HFF-Myc (cell line): ENCODE results near the gene CAVIN3.
"Not testable (repeated sequence)": the region's sequence is repeated elsewhere in the genome, so short reads cannot be mapped to it uniquely, and the experiment has no call there.

Experiments used
- DNase-seq: peaks from one replicate; pipeline ENCODE4 v3.0.0-alpha.2; 2011; ENCODE audit warnings: low read depth; ENCODE audit errors: extremely low read depth
- H3K4me3 ChIP-seq: replicated peaks from 2 replicates; pipeline ENCODE4 v1.5.1; 2011; ENCODE audit warnings: low read depth, mild to moderate bottlenecking, control low read depth, low read length
- CTCF ChIP-seq: IDR thresholded peaks from 2 replicates; pipeline ENCODE4 v1.5.1; 2012; ENCODE audit warnings: mild to moderate bottlenecking, low read depth, low read length, control low read depth; ENCODE audit errors: missing control alignments

CAVIN3 gene

GRCh38 chr11:6283453-6284023 lies 36.8 kb downstream of the CAVIN3 start:
- TF ChIP-seq CTCF, result no peak
- DNase-seq, result no peak
- H3K4me3 ChIP-seq, result no peak overlapping the region

GRCh38 chr11:6280809-6281208 lies 39.5 kb downstream of the CAVIN3 start:
- not testable (repeated sequence) for H3K4me3 ChIP-seq, DNase-seq

- DNase-seq, result no peak
- TF ChIP-seq CTCF, result no peak
- H3K4me3 ChIP-seq, result no peak overlapping the region
Observed at GRCh38 chr11:6273188-6273587, 47.1 kb downstream of the CAVIN3 start.

GRCh38 chr11:6271598-6271997 lies 48.7 kb downstream of the CAVIN3 start:
- DNase-seq, result no peak
- TF ChIP-seq CTCF, result no peak
- no peak overlapping the region for H3K4me3 ChIP-seq

GRCh38 chr11:6270584-6271246 lies 49.6 kb downstream of the CAVIN3 start:
- no peak for TF ChIP-seq CTCF
- no peak overlapping the region for H3K4me3 ChIP-seq
- DNase-seq, result no peak

- no peak for DNase-seq
- TF ChIP-seq CTCF, result peak; percentile 22
- no peak overlapping the region for H3K4me3 ChIP-seq
Observed at GRCh38 chr11:6269994-6270393, 50.3 kb downstream of the CAVIN3 start.
